Esophagus (tissue), 2 donors: Measurements from ENCODE around the gene CAPN9. TPM values are rescaled to one million over a fixed set of nuclear protein-coding genes. Genes with fewer than 3 reads are reported as not detected.

Experiments
- H3K27ac ChIP-seq, 2 donors: one replicate each; pipeline ENCODE4 v1.5.1; 2013; ENCODE audit warnings: low read depth in 2 of 2, mild to moderate bottlenecking in 2 of 2, inconsistent platforms in 1 of 2, low read length in 1 of 2, moderate library complexity in 1 of 2
- H3K27me3 ChIP-seq, 2 donors: one replicate each; pipeline ENCODE4 v1.6.1; 2013; ENCODE audit warnings: low read length in 2 of 2, control low read depth in 1 of 2, mild to moderate bottlenecking in 1 of 2; ENCODE audit not compliant: insufficient read depth in 2 of 2, control insufficient read depth in 1 of 2
- H3K36me3 ChIP-seq, 2 donors: one replicate each; pipeline ENCODE4 v1.6.1; 2013; ENCODE audit warnings: low read length in 1 of 2; ENCODE audit not compliant: control insufficient read depth in 2 of 2, insufficient read depth in 2 of 2
- H3K4me1 ChIP-seq, 2 donors: one replicate each; pipeline ENCODE4 v1.6.1; 2013; ENCODE audit warnings: low read length in 1 of 2; ENCODE audit not compliant: control insufficient read depth in 2 of 2, insufficient read depth in 2 of 2
- H3K4me3 ChIP-seq, 2 donors: one replicate each; pipeline ENCODE4 v1.5.1; 2013; ENCODE audit warnings: low read length in 2 of 2, mild to moderate bottlenecking in 2 of 2, low read depth in 1 of 2, moderate library complexity in 1 of 2
- H3K9me3 ChIP-seq, 2 donors: one replicate each; pipeline ENCODE4 v1.6.1; 2013; ENCODE audit warnings: mild to moderate bottlenecking in 2 of 2, low read depth in 1 of 2, low read length in 1 of 2, moderate library complexity in 1 of 2; ENCODE audit not compliant: control insufficient read depth in 2 of 2, insufficient read depth in 1 of 2
- WGBS, 2 donors: extraction: QIAGEN DNeasy Blood & Tissue Kit; methylation state at CpG; one replicate each; pipeline ENCODE4 v1.1.7; 2013; 5-methylcytosine and 5-hydroxymethylcytosine counted together
- polyA plus RNA-seq, 2 donors: library from polyadenylated mRNA; stranded (reverse); fragments of 200-250 nt; gene quantifications; one replicate each; pipeline ENCODE4 v1.2.3, GENCODE V29; 2013
- donor health status: healthy with polysubstance abuse.
- donor health status: Bipolar disorder and iron deficiency.

Gene CAPN9
- polyA plus RNA-seq, 2 donors = 0.06 TPM; not detected in 1

- H3K27me3 ChIP-seq = no peaks in the 10 kb centered on the region
- 81 to 92% methylated on average over 4 of the region's 4 CpGs for WGBS, 2 donors
- no peak overlapping the region for H3K4me3 ChIP-seq
- no peaks in the 10 kb centered on the region for H3K36me3 ChIP-seq
- H3K9me3 ChIP-seq = no peaks in the 10 kb centered on the region
- H3K27ac ChIP-seq = no peak overlapping the region
- H3K4me1 ChIP-seq = no peaks in the 10 kb centered on the region
Observed at GRCh38 chr1:230746617-230747016, 571 bp upstream of the CAPN9 start.

GRCh38 chr1:230747890-230748800 lies 957 bp downstream of the CAPN9 start:
- H3K27ac ChIP-seq = no peak overlapping the region

GRCh38 chr1:230749150-230749549 lies 2.0 kb downstream of the CAPN9 start:
- no peaks in the 10 kb centered on the region for H3K27me3 ChIP-seq
- H3K9me3 ChIP-seq = no peaks in the 10 kb centered on the region
- no peaks in the 10 kb centered on the region for H3K36me3 ChIP-seq
- 78 to 88% methylated on average over 12 of the region's 12 CpGs for WGBS, 2 donors
- peaks cover 0 to 2% of the 10 kb centered on the region in 2 donors for H3K4me1 ChIP-seq
- H3K27ac ChIP-seq = no peak overlapping the region
- no peak overlapping the region for H3K4me3 ChIP-seq

More at GRCh38 chr1:230747890-230748800, 957 bp downstream of the CAPN9 start:
- H3K9me3 ChIP-seq = no peaks in the 10 kb centered on the region
- WGBS, 2 donors = 68 to 69% methylated on average over 16 of the region's 16 CpGs
- H3K4me1 ChIP-seq = peaks cover 0 to 2% of the 10 kb centered on the region in 2 donors
- no peak overlapping the region for H3K4me3 ChIP-seq
- H3K27me3 ChIP-seq = no peaks in the 10 kb centered on the region
- H3K36me3 ChIP-seq = no peaks in the 10 kb centered on the region

GRCh38 chr1:230749635-230750034 lies 2.4 kb downstream of the CAPN9 start:
- no peak overlapping the region for H3K27ac ChIP-seq
- 84 to 89% methylated on average over 3 of the region's 3 CpGs for WGBS, 2 donors

GRCh38 chr1:230750576-230750975 lies 3.4 kb downstream of the CAPN9 start:
- 76 to 88% methylated on average over 5 of the region's 5 CpGs for WGBS, 2 donors
- no peaks in the 10 kb centered on the region for H3K9me3 ChIP-seq
- H3K36me3 ChIP-seq = no peaks in the 10 kb centered on the region
- no peak overlapping the region for H3K4me3 ChIP-seq
- H3K4me1 ChIP-seq = peaks cover 0 to 2% of the 10 kb centered on the region in 2 donors
- H3K27me3 ChIP-seq = no peaks in the 10 kb centered on the region
- H3K27ac ChIP-seq = no peak overlapping the region

More at GRCh38 chr1:230749635-230750034, 2.4 kb downstream of the CAPN9 start:
- H3K36me3 ChIP-seq = no peaks in the 10 kb centered on the region
- H3K4me1 ChIP-seq = peaks cover 0 to 2% of the 10 kb centered on the region in 2 donors
- no peaks in the 10 kb centered on the region for H3K27me3 ChIP-seq
- H3K9me3 ChIP-seq = no peaks in the 10 kb centered on the region
- H3K4me3 ChIP-seq = no peak overlapping the region

- Histone ChIP-seq H3K4me1 (peaks cover 0 to 2% of the 10 kb centered on the region in 2 donors), H3K4me3 (no peak overlapping the region), H3K36me3 (no peaks in the 10 kb centered on the region), H3K27ac (no peak overlapping the region), H3K9me3 (no peaks in the 10 kb centered on the region), H3K27me3 (no peaks in the 10 kb centered on the region)
- 66% methylated on average over 6 of the region's 6 CpGs for WGBS, 2 donors
Observed at GRCh38 chr1:230750986-230751625, 3.9 kb downstream of the CAPN9 start.

- no peaks in the 10 kb centered on the region for H3K27me3 ChIP-seq
- no peaks in the 10 kb centered on the region for H3K9me3 ChIP-seq
- no peaks in the 10 kb centered on the region for H3K36me3 ChIP-seq
- no peak overlapping the region for H3K27ac ChIP-seq
- WGBS, 2 donors = 76 to 79% methylated on average over 6 of the region's 6 CpGs
- H3K4me3 ChIP-seq = no peak overlapping the region
- H3K4me1 ChIP-seq = peaks cover 0 to 2% of the 10 kb centered on the region in 2 donors
Observed at GRCh38 chr1:230752407-230752806, 5.2 kb downstream of the CAPN9 start.

- Histone ChIP-seq H3K27me3 (no peaks in the 10 kb centered on the region), H3K27ac (no peak overlapping the region), H3K9me3 (no peaks in the 10 kb centered on the region), H3K4me3 (no peak overlapping the region), H3K36me3 (no peaks in the 10 kb centered on the region), H3K4me1 (peaks cover 0 to 2% of the 10 kb centered on the region in 2 donors)
- 81 to 83% methylated on average over 5 of the region's 5 CpGs for WGBS, 2 donors
Observed at GRCh38 chr1:230753191-230753585, 6.0 kb downstream of the CAPN9 start.

GRCh38 chr1:230753586-230754251 lies 6.5 kb downstream of the CAPN9 start:
- H3K4me1 ChIP-seq = peaks cover 0 to 2% of the 10 kb centered on the region in 2 donors
- H3K27ac ChIP-seq = no peak overlapping the region
- H3K9me3 ChIP-seq = no peaks in the 10 kb centered on the region
- H3K27me3 ChIP-seq = no peaks in the 10 kb centered on the region
- H3K4me3 ChIP-seq = no peak overlapping the region
- no peaks in the 10 kb centered on the region for H3K36me3 ChIP-seq
- WGBS, 2 donors = 28 to 47% methylated on average over 24 of the region's 24 CpGs
